K562 (cell line): ENCODE results near the gene TLNRD1.

Experiments used
- ETV5 ChIP-seq: sonication (generic); formaldehyde crosslinking; IDR thresholded peaks from 2 replicates; pipeline ENCODE4 v1.4.0; 2020; ENCODE audit warnings: low read depth, mild to moderate bottlenecking, missing genetic modification reagents
- KDM4B ChIP-seq, 2 experiments: fragments of 450-650 bp in 1 of 2; sonication (generic) in 1 of 2; IDR thresholded peaks; 2 replicates each; pipeline ENCODE4 v1.6.1; 2016 to 2017; ENCODE audit warnings: borderline replicate concordance in 2 of 2, antibody characterized with exemption in 1 of 2, low read depth in 1 of 2, mild to moderate bottlenecking in 1 of 2
- KLF6 ChIP-seq: fragments of 250-450 bp; sonication (Bioruptor Pico); IDR thresholded peaks from 2 replicates; pipeline ENCODE4 v1.4.0; 2020; ENCODE audit warnings: mild to moderate bottlenecking, moderate library complexity, borderline replicate concordance
- MAFF ChIP-seq: IDR thresholded peaks from 2 replicates; pipeline ENCODE4 v1.6.1; 2012; ENCODE audit warnings: low read length, improper control_type of control experiment
- PRDM10 ChIP-seq: fragments of 450-650 bp; IDR thresholded peaks from 2 replicates; pipeline ENCODE4 v1.6.1; 2018; ENCODE audit not compliant: partially characterized antibody

GRCh38 chr15:80996247-80996646 lies 4.5 kb upstream of the TLNRD1 start:
- TF ChIP-seq MAFF (no peak), PRDM10 (no peak), KDM4B (IDR thresholded peaks at IDR 0.05; ENCODE audit: borderline replicate concordance in 2 of 2, low read depth in 1 of 2) (no peak), ETV5 (CRISPR knock-in tag) (no peak), KLF6 (no peak)
